ENCODE measurements around the gene LARGE1. TPM values are rescaled to one million over a fixed set of nuclear protein-coding genes. Genes with fewer than 3 reads are reported as not detected.

LARGE1 gene
- total and polyA plus RNA-seq, 2 of the 13 experiments (the other 11 are each of a cell fraction or from before 2014, with no cell fraction given), result 8.4 to 11.0 TPM

GRCh38 chr22:33302049-33302545 lies 618.2 kb downstream of the LARGE1 start (continued):
- TF ChIP-seq HOXA3 (CRISPR knock-in tag; IDR thresholded peaks at IDR 0.05) (0 out of 2 replicates have a peak, but pooled peaks have one; percentile 49), PCBP1 (IDR thresholded peaks at IDR 0.05; ENCODE audit: borderline replicate concordance, low read depth, low read length) (no peak), MATR3 (CRISPR knock-in tag; IDR thresholded peaks at IDR 0.05) (no peak), ZNF768 (CRISPR knock-in tag; IDR thresholded peaks at IDR 0.05) (peak; percentile 29; the same call in 1 of the 2 replicates), ADNP (CRISPR knock-in tag; IDR thresholded peaks at IDR 0.05) (no peak), HDAC6 (IDR thresholded peaks at IDR 0.05; ENCODE audit: low read depth, low read length) (no peak), MXD1 (CRISPR knock-in tag; IDR thresholded peaks at IDR 0.05) (0 out of 2 replicates have a peak, but pooled peaks have one; percentile 36), EED (CRISPR knock-in tag; IDR thresholded peaks at IDR 0.05) (no peak), ZNF138 (CRISPR knock-in tag; IDR thresholded peaks at IDR 0.05; ENCODE audit: low read depth) (no peak), SP4 (CRISPR knock-in tag; IDR thresholded peaks at IDR 0.05) (no peak), ZSCAN22 (CRISPR knock-in tag; IDR thresholded peaks at IDR 0.05) (no peak), ZNF790 (CRISPR knock-in tag; IDR thresholded peaks at IDR 0.05; ENCODE audit: borderline replicate concordance) (no peak), ZFP36 (IDR thresholded peaks at IDR 0.05; ENCODE audit: borderline replicate concordance, low read depth, low read length, partially characterized antibody) (peak; percentile 40), MTA1 (CRISPR knock-in tag; IDR thresholded peaks at IDR 0.05; ENCODE audit: borderline replicate concordance) (no peak), SALL1 (CRISPR knock-in tag; IDR thresholded peaks at IDR 0.05) (peak; percentile 69; the same call in 1 of the 2 replicates), KDM5A (IDR thresholded peaks at IDR 0.05; ENCODE audit: borderline replicate concordance, low read length) (no peak), ZBTB3 (CRISPR knock-in tag; IDR thresholded peaks at IDR 0.05; ENCODE audit: borderline replicate concordance, low read depth) (no peak), ZNF629 (CRISPR knock-in tag; conservative IDR thresholded peaks at IDR 0.05) (no peak), ZFY (CRISPR knock-in tag; IDR thresholded peaks at IDR 0.05) (no peak), ZNF264 (CRISPR knock-in tag; IDR thresholded peaks at IDR 0.05) (no peak), KAT8 (CRISPR knock-in tag; IDR thresholded peaks at IDR 0.05) (0 out of 2 replicates have a peak, but pooled peaks have one; percentile 45), KIAA2018 (CRISPR knock-in tag; IDR thresholded peaks at IDR 0.05; ENCODE audit: borderline replicate concordance) (no peak), JUNB (CRISPR knock-in tag; IDR thresholded peaks at IDR 0.05; ENCODE audit: borderline replicate concordance) (no peak), SMAD1 (CRISPR knock-in tag; IDR thresholded peaks at IDR 0.05; ENCODE audit: borderline replicate concordance, low read depth) (no peak)
